GM18867 (cell line): ENCODE results near the gene ESYT1.

Source experiments
- ATAC-seq: cut with Tn5 transposase; IDR thresholded peaks from one replicate; pipeline ENCODE4 v1.9.1; 2021; ENCODE audit warnings: mild to moderate bottlenecking, moderate library complexity; ENCODE audit not compliant: unreplicated experiment

Gene ESYT1

GRCh38 chr12:56127888-56128669 lies at the start of gene ESYT1:
Gene ESYT1, plus strand, starts transcription at chr12:56128267. Its CDS starts 53 bp downstream, at chr12:56128320.
- peak; percentile 89 for ATAC-seq

GRCh38 chr12:56078427-56078826 lies 49.6 kb upstream of the ESYT1 start:
- ATAC-seq, result no peak

- ATAC-seq, result peak; percentile 61
These were observed 48.9 kb upstream of the ESYT1 start for GRCh38 chr12:56078931-56079722.

- ATAC-seq, result peak; percentile 42
These were observed 48.1 kb upstream of the ESYT1 start, which contains the start of gene ERBB3 for GRCh38 chr12:56079723-56080555. Gene ERBB3, plus strand, starts transcription at chr12:56080165. Its CDS starts 136 bp downstream, at chr12:56080301.

- no peak for ATAC-seq
These were observed 47.4 kb upstream of the ESYT1 start for GRCh38 chr12:56080556-56081138.

GRCh38 chr12:56081393-56082347 lies 46.4 kb upstream of the ESYT1 start:
- ATAC-seq, result no peak

- ATAC-seq, result no peak
These were observed 45.7 kb upstream of the ESYT1 start for GRCh38 chr12:56082382-56082781.

- ATAC-seq, result no peak
These were observed 45.1 kb upstream of the ESYT1 start for GRCh38 chr12:56082967-56083366.

GRCh38 chr12:56084958-56085543 lies 43.0 kb upstream of the ESYT1 start:
- no peak for ATAC-seq

GRCh38 chr12:56086096-56086495 lies 42.0 kb upstream of the ESYT1 start:
- no peak for ATAC-seq

- ATAC-seq, result no peak
These were observed 41.5 kb upstream of the ESYT1 start for GRCh38 chr12:56086608-56087007.

GRCh38 chr12:56087220-56087619 lies 40.8 kb upstream of the ESYT1 start:
- ATAC-seq, result no peak

- no peak for ATAC-seq
These were observed 30.3 kb upstream of the ESYT1 start for GRCh38 chr12:56097738-56098137.

- no peak for ATAC-seq
These were observed 29.5 kb upstream of the ESYT1 start for GRCh38 chr12:56098592-56098991.

- ATAC-seq, result no peak
These were observed 28.3 kb upstream of the ESYT1 start for GRCh38 chr12:56099787-56100186.

GRCh38 chr12:56101045-56101444 lies 27.0 kb upstream of the ESYT1 start:
- no peak for ATAC-seq

GRCh38 chr12:56102683-56103065 lies 25.4 kb upstream of the ESYT1 start:
- ATAC-seq, result no peak

- ATAC-seq, result no peak
These were observed 24.9 kb upstream of the ESYT1 start for GRCh38 chr12:56103066-56103711.

- no peak for ATAC-seq
These were observed 24.3 kb upstream of the ESYT1 start for GRCh38 chr12:56103823-56104108.
